ENCODE results near the gene KCNAB1. TPM values are rescaled to one million over a fixed set of nuclear protein-coding genes. Genes with fewer than 3 reads are reported as not detected.

KCNAB1 gene
- total and polyA plus RNA-seq, 2 of the 8 experiments (the other 6 are each of a cell fraction or from before 2014, with no cell fraction given), result 0.51 to 2.3 TPM

GRCh38 chr3:156551746-156552145 is 431.4 kb downstream of the KCNAB1 start:
- ChIA-PET CTCF (ENCODE audit: partially characterized antibody) (interaction anchor here (0.7 to 0.9 kb wide), 2 partner anchors 268 to 575 kb away, joined by 3 read pairs; no protein-coding TSS in a partner anchor), POLR2A (ENCODE audit: partially characterized antibody) (interaction anchor here (1.2 kb wide), 1 partner anchor 13 kb away, joined by 4 read pairs; no protein-coding TSS in a partner anchor)
- Histone ChIP-seq H3K27ac (ENCODE audit: low read depth, low read length) (no peak overlapping the region), H4K91ac (replicated peaks; ENCODE audit: insufficient read length, low read length) (no peak overlapping the region), H3K56ac (replicated peaks; ENCODE audit: insufficient read length, low read depth, low read length) (no peak overlapping the region), H3K9me3 (ENCODE audit: insufficient read depth in 2 of 2, low read depth in 1 of 2, low read length in 1 of 2) (no peaks in the 10 kb centered on the region), H4K5ac (ENCODE audit: insufficient read length, low read depth, low read length) (no peak overlapping the region), H3K27me3 (replicated peaks in 1 of 4; ENCODE audit: control insufficient read depth in 3 of 4, extremely low read depth in 1 of 4, insufficient read depth in 3 of 4, low read length in 3 of 4) (no peaks in the 10 kb centered on the region), H2BK20ac (ENCODE audit: low read length) (no peak overlapping the region), H3K79me2 (ENCODE audit: control insufficient read depth in 1 of 2, insufficient read depth in 2 of 2, low read length in 2 of 2) (peaks cover 27 to 82% of the 10 kb centered on the region in 2 experiments), H2AFZ (ENCODE audit: low read length) (no peak overlapping the region), H2BK120ac (replicated peaks; ENCODE audit: low read depth, low read length) (no peak overlapping the region), H3K4me2 (ENCODE audit: insufficient read depth in 1 of 2, low read depth in 2 of 2, low read length in 2 of 2) (no peak overlapping the region), H3K79me1 (ENCODE audit: low read depth, low read length) (no peaks in the 10 kb centered on the region; the same call in 1 of the 2 replicates), H3K36me3 (ENCODE audit: control insufficient read depth in 2 of 4, insufficient read depth in 4 of 4, low read length in 3 of 4) (peaks cover 23 to 59% (median 33%) of the 10 kb centered on the region in 4 experiments), H3K14ac (ENCODE audit: insufficient read length) (no peak overlapping the region), H3K4me1 (replicated peaks in 1 of 4; ENCODE audit: control insufficient read depth in 3 of 4, insufficient read depth in 4 of 4, low read length in 3 of 4) (peaks cover 0 to 2% (median 0%) of the 10 kb centered on the region in 4 experiments; a peak in 2 of 7 replicates), H3K18ac (ENCODE audit: extremely low read depth, low read length) (no peak overlapping the region), H3K23ac (ENCODE audit: insufficient read length) (no peak overlapping the region), H2BK5ac (ENCODE audit: low read depth, low read length) (no peak overlapping the region), H2BK15ac (ENCODE audit: low read length) (no peak overlapping the region), H3K23me2 (ENCODE audit: low read depth, low read length) (peaks cover 4% of the 10 kb centered on the region), H3K4me3 (ENCODE audit: extremely low read depth in 1 of 4, insufficient read depth in 2 of 4, low read depth in 3 of 4, low read length in 4 of 4) (no peak overlapping the region), H3K9ac (replicated peaks in 1 of 4; ENCODE audit: extremely low read depth in 1 of 4, low read depth in 3 of 4, low read length in 3 of 4) (no peak overlapping the region), H2AK5ac (ENCODE audit: low read depth, low read length) (no peak overlapping the region), H4K20me1 (replicated peaks in 1 of 2; ENCODE audit: control insufficient read depth in 1 of 2, insufficient read depth in 2 of 2, low read length in 2 of 2) (peaks cover 0 to 8% of the 10 kb centered on the region in 2 experiments), H4K8ac (ENCODE audit: extremely low read depth, insufficient read depth, low read length) (no peak overlapping the region), H2BK12ac (ENCODE audit: low read depth, low read length) (no peak overlapping the region), H3K4ac (replicated peaks; ENCODE audit: insufficient read length, low read depth, low read length) (no peak overlapping the region)
- 98% methylated on average over 4 of the region's 4 CpGs; no CpG with 5 or more reads in 1 of the 2 experiments for WGBS, 2 experiments (ENCODE audit: extremely low coverage in 1 of 2, insufficient coverage in 1 of 2, insufficient read length in 1 of 2, insufficient replicate concordance in 2 of 2, low coverage in 1 of 2, low lambda C conversion rate in 2 of 2, missing lambda C conversion rate in 1 of 2)
- DNase-seq (ENCODE audit: low read depth in 1 of 2, low spot score in 2 of 2) (no peak), FAIRE-seq (no peak)
- TF ChIP-seq ZNF274 (IDR thresholded peaks at IDR 0.05; ENCODE audit: borderline replicate concordance, extremely low read depth, low read length) (no peak), TCF12 (IDR thresholded peaks at IDR 0.05; ENCODE audit: low read depth, low read length) (no peak), TEAD4 (IDR thresholded peaks at IDR 0.05; ENCODE audit: low read depth, low read length) (no peak), JUND (IDR thresholded peaks at IDR 0.05; ENCODE audit: low read length) (no peak), CREB1 (IDR thresholded peaks at IDR 0.05) (no peak)

Measured in H1 (cell line).